ENCODE measurements around the gene INPPL1.

DNA sequence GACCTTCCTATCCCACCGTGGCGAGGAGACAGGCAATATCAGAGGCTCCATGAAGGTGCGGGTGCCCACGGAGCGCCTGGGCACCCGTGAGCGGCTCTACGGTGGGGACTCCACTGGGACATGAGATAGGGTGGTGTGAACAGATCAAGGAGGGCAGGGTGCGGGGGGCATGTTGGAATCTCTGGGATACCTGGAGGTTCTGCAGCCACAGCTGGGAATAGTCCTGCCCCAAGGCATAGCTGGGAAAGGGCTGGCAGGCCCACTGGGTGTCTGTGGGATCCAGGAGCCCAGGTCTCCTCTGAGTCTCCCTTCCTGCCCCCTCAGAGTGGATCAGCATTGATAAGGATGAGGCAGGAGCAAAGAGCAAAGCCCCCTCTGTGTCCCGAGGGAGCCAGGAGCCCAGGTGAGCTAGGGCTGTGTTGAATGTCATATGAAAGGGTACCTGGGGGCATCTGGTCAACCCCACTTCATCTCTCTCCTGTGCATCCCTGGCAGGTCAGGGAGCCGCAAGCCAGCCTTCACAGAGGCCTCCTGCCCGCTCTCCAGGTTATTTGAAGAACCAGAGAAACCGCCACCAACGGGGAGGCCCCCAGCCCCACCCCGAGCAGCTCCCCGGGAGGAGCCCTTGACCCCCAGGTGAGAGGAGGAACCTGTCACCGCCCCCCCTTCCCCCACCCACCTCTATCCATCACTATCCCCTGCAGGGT is 10.9 kb downstream of the INPPL1 start:
- TF ChIP-seq POLR2AphosphoS5 (IDR thresholded peaks at IDR 0.05; ENCODE audit: low read depth, low read length) (no peak), TAF1 (IDR thresholded peaks at IDR 0.05; ENCODE audit: borderline replicate concordance, insufficient read depth, low read length) (no peak), SIN3A (IDR thresholded peaks at IDR 0.05; ENCODE audit: borderline replicate concordance, insufficient read depth, low read length) (no peak), REST (IDR thresholded peaks at IDR 0.05; ENCODE audit: insufficient read depth in 1 of 2, low read depth in 2 of 2, low read length in 2 of 2) (no peak)
